GM18499 (cell line): ENCODE measurements around the gene RSPH1.

Experiments
- ATAC-seq: cut with Tn5 transposase; IDR thresholded peaks from one replicate; pipeline ENCODE4 v1.9.1; 2021; ENCODE audit warnings: moderate number of reproducible peaks; ENCODE audit not compliant: insufficient read depth, unreplicated experiment

Gene RSPH1

DNA sequence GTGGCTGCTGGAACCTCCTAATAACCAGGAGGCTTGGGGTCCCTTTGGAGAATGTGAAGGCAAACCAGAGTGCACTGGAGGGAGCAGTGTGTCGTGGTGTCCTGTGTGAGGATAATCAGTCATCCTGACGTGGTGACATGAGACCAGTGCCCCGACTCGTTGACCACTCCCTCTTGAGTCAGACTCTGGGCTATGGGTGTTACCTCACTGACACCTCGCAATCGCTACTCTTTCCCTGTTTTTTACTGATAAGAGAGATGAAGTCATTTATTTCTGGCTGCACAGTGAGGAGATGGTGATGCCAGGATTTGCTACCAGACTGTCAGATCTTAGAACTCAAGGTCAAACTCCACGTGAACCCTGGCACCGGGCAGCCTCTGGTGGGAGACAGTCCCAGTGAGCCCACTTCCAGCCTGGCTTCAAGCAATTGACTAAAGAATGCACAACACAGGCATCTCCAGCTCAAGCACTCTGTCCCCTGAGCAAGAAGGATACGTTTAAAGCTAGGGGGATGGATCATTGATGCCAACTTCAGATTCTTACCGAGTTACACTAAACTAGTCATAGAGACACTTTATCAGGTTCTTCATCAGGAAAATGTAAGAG is 62.0 kb downstream of the RSPH1 start:
- no peak for ATAC-seq

DNA sequence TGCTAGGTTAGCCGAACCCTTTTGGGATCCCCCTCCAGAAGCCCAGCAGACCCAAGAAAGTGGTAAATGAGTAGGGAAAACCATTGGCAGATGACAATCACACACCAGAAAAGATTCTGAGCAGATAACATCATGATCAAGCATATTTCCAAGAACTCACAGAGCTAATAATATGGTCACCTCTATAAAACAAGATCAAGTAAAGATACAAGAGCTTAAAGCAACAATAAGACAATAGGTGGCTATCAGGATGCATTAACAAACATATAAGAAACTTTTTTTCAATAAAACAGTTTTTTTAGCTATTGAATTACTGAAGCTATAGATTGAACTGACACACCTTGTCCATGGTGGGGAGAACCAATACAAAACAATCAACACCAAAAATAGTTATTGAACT is 63.3 kb downstream of the RSPH1 start:
- ATAC-seq, result no peak

DNA sequence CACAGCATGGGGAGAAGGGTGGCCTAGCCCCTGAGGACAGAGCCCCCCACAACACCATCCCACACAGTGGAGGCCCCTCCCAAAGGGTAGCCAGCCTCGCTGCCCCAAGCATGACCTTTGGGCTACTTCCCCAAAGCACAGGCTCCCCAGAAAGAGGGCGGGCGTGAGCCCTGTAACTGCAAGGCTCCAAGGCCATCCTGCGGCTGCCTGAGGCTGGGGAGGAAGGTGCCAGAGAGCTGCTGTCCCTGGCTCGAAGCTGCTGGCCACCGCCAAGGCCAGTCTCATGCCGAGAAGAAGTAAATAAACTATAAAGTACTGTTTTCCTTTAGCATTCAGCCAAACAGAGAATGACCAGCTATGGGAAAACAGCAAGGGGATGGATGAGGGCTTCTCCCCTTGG is 64.8 kb downstream of the RSPH1 start:
- ATAC-seq, result no peak

DNA sequence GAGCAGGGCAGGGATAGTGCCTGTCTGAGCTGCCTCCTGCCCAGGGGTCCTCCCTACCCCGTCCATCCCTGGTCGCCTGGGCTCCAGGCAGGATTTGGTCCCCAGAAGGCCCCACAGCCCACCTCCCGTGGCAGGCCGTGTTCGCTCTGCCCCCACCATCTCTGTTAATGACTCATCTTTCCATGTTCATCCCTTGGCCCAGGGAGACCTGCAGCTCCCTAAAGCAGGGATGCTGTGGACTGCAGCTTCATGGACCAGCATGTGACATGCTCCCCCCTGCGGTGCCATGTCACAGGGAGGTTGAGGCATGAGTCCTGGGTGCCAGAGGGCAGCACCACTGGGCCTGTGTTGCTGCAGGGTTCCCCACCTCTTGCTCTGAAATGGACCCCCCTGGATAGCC is 65.5 kb downstream of the RSPH1 start:
- no peak for ATAC-seq

DNA sequence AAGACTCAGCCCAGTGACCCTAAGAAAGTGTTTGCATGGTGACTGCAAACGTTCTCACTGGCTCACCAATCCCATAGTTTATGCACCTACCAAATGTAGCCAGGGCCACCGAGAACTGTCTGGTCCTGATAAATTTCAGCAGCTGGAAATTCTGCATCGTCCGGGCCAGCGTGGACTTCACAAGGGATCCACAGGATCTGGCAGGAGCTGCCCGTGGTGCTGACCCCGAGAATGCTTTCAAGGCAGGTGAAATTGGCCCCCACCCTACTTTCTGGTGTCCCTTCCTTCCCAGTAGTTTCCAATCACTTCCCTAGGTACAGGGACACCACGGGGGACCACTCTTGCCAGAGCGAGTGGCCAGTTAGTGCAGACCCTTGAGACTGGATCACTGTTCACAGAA is 66.2 kb downstream of the RSPH1 start:
- ATAC-seq, result no peak

DNA sequence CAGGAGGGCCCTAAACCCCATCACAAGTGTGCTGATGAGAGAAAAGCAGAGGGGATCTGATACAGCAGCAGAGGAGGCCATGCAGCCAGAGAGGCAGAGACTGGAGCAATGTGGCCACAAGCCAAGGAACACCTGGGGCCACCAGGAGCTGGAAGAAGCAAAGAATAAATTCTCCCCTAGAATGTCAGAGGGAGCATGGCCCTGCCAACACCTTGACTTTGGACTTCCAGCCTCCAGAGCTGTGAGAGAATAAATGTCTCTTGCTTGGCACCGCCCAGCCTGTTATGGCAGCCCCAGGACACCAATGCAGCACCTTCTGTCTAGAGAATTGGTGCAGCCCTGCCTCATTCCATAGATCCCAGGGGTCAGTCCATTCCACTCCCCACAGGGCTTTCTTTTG is 67.0 kb downstream of the RSPH1 start:
- ATAC-seq, result no peak

DNA sequence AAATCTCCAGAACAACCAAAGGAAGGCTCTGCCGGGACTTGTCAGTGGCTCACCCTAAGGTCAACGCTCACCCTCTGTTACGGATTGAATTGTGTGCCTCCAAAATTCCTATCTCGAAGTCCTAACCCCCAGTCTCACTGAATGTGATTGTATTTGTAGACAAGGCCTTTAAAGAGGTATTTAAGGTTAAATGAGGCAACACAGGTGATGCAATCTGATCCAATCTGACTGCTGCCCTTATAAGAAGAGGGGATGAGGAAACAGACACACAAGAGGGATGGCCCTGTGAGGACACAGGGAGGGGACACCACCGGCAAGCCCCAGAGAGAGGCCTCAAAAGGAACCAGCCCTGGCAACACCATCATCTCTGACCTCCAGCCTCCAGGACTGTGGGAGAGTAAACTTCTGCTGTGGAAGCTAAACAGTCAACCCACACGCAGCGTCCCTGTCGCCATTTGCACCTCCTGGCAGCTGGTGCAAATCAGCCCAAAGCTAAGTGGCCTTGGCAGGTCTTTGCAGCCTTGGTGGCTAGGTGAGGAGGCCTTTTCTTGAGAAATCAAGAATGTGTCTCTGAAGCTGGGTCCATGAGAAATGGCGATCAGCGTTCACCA is 68.1 kb downstream of the RSPH1 start:
- ATAC-seq, result no peak

DNA sequence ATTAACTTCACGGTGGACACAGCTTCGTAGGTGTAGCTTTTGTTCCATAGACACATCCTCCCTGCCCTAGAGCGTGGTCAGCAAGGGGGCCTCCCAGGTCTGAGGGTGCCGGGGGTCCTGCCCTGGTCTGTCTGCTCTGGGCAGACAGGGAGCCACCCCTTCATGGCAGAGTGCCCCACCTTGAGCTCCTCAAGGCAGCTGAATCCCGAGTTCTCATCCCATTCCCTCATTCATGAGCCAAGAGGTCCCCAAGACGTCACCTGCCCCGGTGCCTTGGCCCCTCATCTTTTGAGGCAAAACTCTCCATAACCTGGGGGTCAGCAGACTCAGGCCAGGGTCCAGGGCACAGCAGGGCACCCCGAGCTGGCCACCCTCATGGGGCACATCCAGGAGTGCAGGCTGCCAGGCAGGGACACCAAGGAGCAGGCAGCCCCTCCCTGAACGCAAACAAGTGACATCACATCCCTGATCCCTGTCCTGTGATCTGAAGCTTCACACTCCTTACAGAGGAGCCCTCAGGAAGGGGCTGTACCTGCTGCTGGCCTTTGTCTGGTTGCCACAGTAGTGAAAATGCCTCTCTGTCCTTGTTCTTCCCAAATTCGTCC is 69.0 kb downstream of the RSPH1 start:
- ATAC-seq, result no peak

DNA sequence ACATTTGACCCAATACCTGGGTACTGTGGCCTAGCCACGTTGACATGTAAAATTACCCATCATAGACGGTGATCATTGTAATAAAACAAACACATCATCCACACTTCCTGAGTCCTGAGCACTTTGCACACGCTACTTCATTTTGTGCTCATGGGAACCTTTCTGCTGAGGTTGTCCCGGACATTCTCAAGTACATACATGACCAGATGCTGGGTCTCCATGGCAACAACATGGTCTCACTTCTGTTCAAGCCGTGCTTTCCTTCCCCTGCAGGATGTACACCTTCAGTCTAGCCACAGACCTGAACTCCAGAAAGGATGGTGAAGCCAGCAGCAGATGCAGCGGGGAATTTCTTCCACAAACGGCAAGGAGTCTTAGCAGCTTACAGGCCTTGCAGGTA is 69.6 kb downstream of the RSPH1 start:
- ATAC-seq, result no peak

DNA sequence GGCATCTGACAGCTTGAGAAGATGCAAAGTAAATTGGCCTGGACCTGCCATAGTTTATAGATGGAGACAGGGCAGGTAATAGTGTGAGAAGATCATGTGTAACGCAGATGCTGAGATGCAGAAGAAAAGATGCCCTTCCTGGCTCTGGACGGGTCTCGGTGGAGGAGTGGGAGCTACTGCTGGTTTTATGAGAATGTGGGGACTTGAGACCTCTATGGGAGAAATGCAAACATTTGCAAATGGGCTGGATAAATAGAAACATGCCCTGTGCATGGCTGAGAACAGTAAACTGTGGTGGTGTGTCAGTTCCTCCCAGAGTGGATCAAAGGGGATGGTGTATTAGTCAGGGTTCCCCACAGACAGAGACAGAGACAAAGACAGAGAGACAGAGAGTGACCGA is 70.4 kb downstream of the RSPH1 start:
- no peak for ATAC-seq

DNA sequence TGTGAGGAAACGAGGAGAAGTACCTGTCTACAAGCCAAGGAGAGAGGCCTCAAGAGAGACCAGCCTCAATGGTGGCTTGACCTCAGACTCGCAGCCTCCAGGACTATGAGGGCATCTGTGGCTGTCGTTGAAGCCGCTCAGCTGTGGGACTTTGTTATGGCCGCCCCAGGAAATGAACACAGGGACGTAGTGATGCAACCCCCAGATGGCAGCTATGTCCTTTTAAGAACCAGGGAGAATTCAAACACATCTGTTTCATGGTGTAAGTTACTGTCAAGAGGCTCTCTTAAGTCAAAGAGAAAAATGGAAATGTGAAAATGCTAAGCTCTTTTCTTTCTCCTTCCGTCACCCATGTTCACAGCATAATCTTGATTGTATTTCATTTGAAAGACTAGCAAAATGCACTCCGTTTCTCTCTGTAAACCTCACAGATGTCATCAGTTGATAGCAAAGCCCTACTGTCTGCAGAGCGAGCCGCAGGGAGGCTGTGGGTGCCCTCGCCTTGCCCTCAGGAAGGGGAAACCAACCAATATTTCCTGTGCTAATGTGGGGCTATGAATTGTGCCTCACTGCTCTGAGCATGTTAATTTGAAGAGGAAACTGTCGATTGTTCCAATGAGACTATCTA is 71.0 kb downstream of the RSPH1 start:
- ATAC-seq, result no peak

DNA sequence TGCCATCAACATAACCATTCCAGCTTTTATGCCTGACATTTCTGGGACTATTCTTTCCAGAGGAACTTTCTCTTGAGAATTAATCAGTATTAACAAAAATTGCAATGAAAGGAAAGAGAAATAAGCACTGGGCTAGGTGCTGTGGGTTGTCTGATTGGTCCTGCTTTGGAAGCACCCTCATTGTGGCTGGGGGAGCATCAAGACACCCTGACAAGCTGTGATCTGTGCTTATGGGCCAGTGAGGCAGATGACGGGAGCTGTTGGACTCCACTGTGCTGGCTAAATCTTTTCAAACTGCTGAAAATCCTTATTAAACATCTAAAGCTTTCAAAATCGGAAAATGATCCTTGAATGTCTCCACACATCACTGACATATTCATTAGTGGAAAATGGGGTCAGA is 72.3 kb downstream of the RSPH1 start:
- no peak for ATAC-seq

DNA sequence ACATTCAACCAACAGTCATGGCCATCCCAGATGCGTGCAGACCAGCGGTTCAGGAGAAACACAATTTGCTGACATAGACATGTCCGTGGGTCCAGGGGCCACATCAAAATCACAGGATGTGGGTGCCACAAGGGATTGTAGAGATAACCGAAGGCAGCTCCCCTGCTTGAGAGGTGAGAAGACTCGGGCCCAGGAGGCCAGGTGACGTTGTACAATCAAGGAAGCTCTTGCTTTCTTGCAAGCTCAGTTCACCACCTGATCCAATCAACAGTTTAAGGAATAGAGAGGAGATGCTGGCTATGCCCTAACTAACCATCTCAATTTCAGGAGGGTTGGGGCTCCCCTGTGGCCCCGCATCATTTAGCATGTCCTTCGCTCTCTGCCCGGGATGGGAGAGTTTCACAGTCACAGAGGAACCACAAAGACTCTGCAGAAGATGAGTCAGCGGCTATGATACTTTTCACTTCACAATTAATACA is 72.8 kb downstream of the RSPH1 start:
- ATAC-seq, result no peak
